ENCODE data around the gene EPS8L3. TPM values are rescaled to one million over a fixed set of nuclear protein-coding genes. Genes with fewer than 3 reads are reported as not detected.

The EPS8L3 gene
- total RNA-seq, 2 donors from 2014 or later = 1.1 TPM; not detected in 1

GRCh38 chr1:109793089-109793485, 29.4 kb upstream of the EPS8L3 start:
- H3K27me3 ChIP-seq (replicated peaks; ENCODE audit: insufficient read depth) = no peaks in the 10 kb centered on the region
- ATAC-seq (ENCODE audit: insufficient number of reproducible peaks, low FRiP score, low read depth) = no peak
- H3K4me1 ChIP-seq (ENCODE audit: control insufficient read depth in 1 of 2, low read depth in 2 of 2) = peaks cover 28 to 57% of the 10 kb centered on the region in 2 donors
- peak overlapping the region in 1 of 2 donors; percentile 27 for H3K27ac ChIP-seq
- no peak for DNase-seq (ENCODE audit: low spot score)
- no peak overlapping the region for H3K4me3 ChIP-seq
- H3K9me3 ChIP-seq = no peaks in the 10 kb centered on the region
- H3K36me3 ChIP-seq = no peaks in the 10 kb centered on the region
- no peak for TF ChIP-seq CTCF (IDR thresholded peaks at IDR 0.05)

GRCh38 chr1:109792056-109792831, 28.5 kb upstream of the EPS8L3 start:
- Histone ChIP-seq H3K9me3 (no peaks in the 10 kb centered on the region), H3K4me3 (peak overlapping the region; percentile 38), H3K27me3 (replicated peaks; ENCODE audit: insufficient read depth) (no peaks in the 10 kb centered on the region), H3K27ac (no peak overlapping the region), H3K36me3 (no peaks in the 10 kb centered on the region), H3K4me1 (ENCODE audit: control insufficient read depth in 1 of 2, low read depth in 2 of 2) (peaks cover 27 to 57% of the 10 kb centered on the region in 2 donors)
- no peak for ATAC-seq (ENCODE audit: insufficient number of reproducible peaks, low FRiP score, low read depth)
- DNase-seq (ENCODE audit: low spot score) = no peak
- TF ChIP-seq CTCF (IDR thresholded peaks at IDR 0.05) = no peak

GRCh38 chr1:109791495-109792043, 27.8 kb upstream of the EPS8L3 start:
- Histone ChIP-seq H3K27ac (no peak overlapping the region), H3K27me3 (replicated peaks; ENCODE audit: insufficient read depth) (no peaks in the 10 kb centered on the region), H3K9me3 (no peaks in the 10 kb centered on the region), H3K4me3 (no peak overlapping the region), H3K36me3 (no peaks in the 10 kb centered on the region), H3K4me1 (ENCODE audit: control insufficient read depth in 1 of 2, low read depth in 2 of 2) (peaks cover 28 to 51% of the 10 kb centered on the region in 2 donors)
- TF ChIP-seq CTCF (IDR thresholded peaks at IDR 0.05) = no peak
- DNase-seq (ENCODE audit: low spot score) = no peak
- ATAC-seq (ENCODE audit: insufficient number of reproducible peaks, low FRiP score, low read depth) = no peak

- TF ChIP-seq CTCF (IDR thresholded peaks at IDR 0.05) = no peak
- DNase-seq (ENCODE audit: low spot score) (no peak), ATAC-seq (ENCODE audit: insufficient number of reproducible peaks, low FRiP score, low read depth) (no peak)
- no peaks in the 10 kb centered on the region for H3K9me3 ChIP-seq
- no peaks in the 10 kb centered on the region for H3K36me3 ChIP-seq
- no peak overlapping the region for H3K4me3 ChIP-seq
- H3K27ac ChIP-seq = no peak overlapping the region
- peaks cover 30 to 47% of the 10 kb centered on the region in 2 donors for H3K4me1 ChIP-seq (ENCODE audit: control insufficient read depth in 1 of 2, low read depth in 2 of 2)
- H3K27me3 ChIP-seq (replicated peaks; ENCODE audit: insufficient read depth) = no peaks in the 10 kb centered on the region
Measured at GRCh38 chr1:109790735-109791494, 27.2 kb upstream of the EPS8L3 start.

GRCh38 chr1:109790329-109790728, 26.6 kb upstream of the EPS8L3 start:
- H3K4me1 ChIP-seq (ENCODE audit: control insufficient read depth in 1 of 2, low read depth in 2 of 2) = peaks cover 30 to 50% of the 10 kb centered on the region in 2 donors
- H3K36me3 ChIP-seq = no peaks in the 10 kb centered on the region
- no peaks in the 10 kb centered on the region for H3K9me3 ChIP-seq
- no peak for DNase-seq (ENCODE audit: low spot score)
- H3K27ac ChIP-seq = no peak overlapping the region
- H3K27me3 ChIP-seq (replicated peaks; ENCODE audit: insufficient read depth) = no peaks in the 10 kb centered on the region
- H3K4me3 ChIP-seq = no peak overlapping the region
- TF ChIP-seq CTCF (IDR thresholded peaks at IDR 0.05) = no peak
- ATAC-seq (ENCODE audit: insufficient number of reproducible peaks, low FRiP score, low read depth) = no peak

Data from thoracic aorta (tissue), 2 donors.